CD4-positive, alpha-beta T cell (primary cell): Measurements from ENCODE around the gene MTMR2. TPM values are rescaled to one million over a fixed set of nuclear protein-coding genes. Genes with fewer than 3 reads are reported as not detected.

Source experiments
- ATAC-seq: fragments of 200-7000 bp; cut with Tn5 transposase; one replicate; pipeline ENCODE4 v1.10.0; 2022; ENCODE audit warnings: mild to moderate bottlenecking; ENCODE audit not compliant: poor library complexity
- CTCF ChIA-PET: fragments of 350-600 bp; sonication (Branson Sonifier 250); formaldehyde crosslinking; loops from one replicate; lab custom pipeline; 2021; ENCODE audit warnings: antibody characterized with exemption, inconsistent platforms; lab: Charles Lee
- POLR2A ChIA-PET: fragments of 350-600 bp; sonication (Branson Sonifier 250); formaldehyde crosslinking; loops from one replicate; lab custom pipeline; 2021; ENCODE audit warnings: antibody characterized with exemption, inconsistent platforms; lab: Charles Lee
- DNase-seq, 14 experiments: peaks; one replicate each; pipeline ENCODE4 v3.0.0-alpha.2; 2013 to 2020; ENCODE audit warnings: mixed read lengths in 2 of 14
- H3K27ac ChIP-seq, 2 donors: one replicate each; pipeline versions ENCODE4 v1.5.1 to v1.7.0; 2013; ENCODE audit warnings: low read length in 2 of 2, low read depth in 1 of 2, mild to moderate bottlenecking in 1 of 2
- H3K27me3 ChIP-seq, 2 experiments: 1 replicate in 1 of 2; 2 replicates in 1 of 2; pipeline versions ENCODE4 v1.6.1 to v1.7.0; 2013; ENCODE audit warnings: low read length in 2 of 2, control low read depth in 1 of 2, mild to moderate bottlenecking in 1 of 2, moderate library complexity in 1 of 2; ENCODE audit not compliant: insufficient read depth in 2 of 2, control insufficient read depth in 1 of 2
- H3K36me3 ChIP-seq: one replicate; pipeline ENCODE4 v1.6.1; 2013; ENCODE audit warnings: low read length, control low read depth; ENCODE audit not compliant: insufficient read depth
- H3K4me1 ChIP-seq: one replicate; pipeline ENCODE4 v1.6.1; 2013; ENCODE audit warnings: low read length, control low read depth; ENCODE audit not compliant: insufficient read depth
- H3K4me3 ChIP-seq: one replicate; pipeline ENCODE4 v1.5.1; 2013; ENCODE audit warnings: mild to moderate bottlenecking, low read length, moderate library complexity
- H3K9me3 ChIP-seq, 2 experiments: 1 replicate in 1 of 2; 2 replicates in 1 of 2; pipeline versions ENCODE4 v1.6.1 to v1.7.0; 2013; ENCODE audit warnings: low read length in 2 of 2, mild to moderate bottlenecking in 2 of 2, control low read depth in 1 of 2, moderate library complexity in 1 of 2; ENCODE audit not compliant: control insufficient read depth in 1 of 2, insufficient read depth in 1 of 2
- H3K27ac Mint-ChIP-seq: one replicate; pipeline ENCODE4 v1.8.0; 2020; ENCODE audit warnings: mixed read lengths
- H3K27me3 Mint-ChIP-seq: one replicate; pipeline ENCODE4 v1.8.0; 2021; ENCODE audit warnings: mixed read lengths
- H3K36me3 Mint-ChIP-seq: one replicate; pipeline ENCODE4 v1.8.0; 2021; ENCODE audit warnings: low read depth, mixed read lengths
- H3K4me1 Mint-ChIP-seq: one replicate; pipeline ENCODE4 v1.8.0; 2021; ENCODE audit warnings: low read depth, mixed read lengths
- H3K4me3 Mint-ChIP-seq: one replicate; pipeline ENCODE4 v1.8.0; 2020; ENCODE audit warnings: mild to moderate bottlenecking, mixed read lengths
- H3K9me3 Mint-ChIP-seq: one replicate; pipeline ENCODE4 v1.8.0; 2020; ENCODE audit warnings: mixed read lengths
- CTCF ChIP-seq: fragments of 200-600 bp; IDR thresholded peaks from one replicate; pipeline ENCODE4 v1.8.0; 2022; ENCODE audit warnings: antibody characterized with exemption, mild to moderate bottlenecking
- intact Hi-C, 2 experiments: fragments of 100-400 bp; cut with DNase I in 1 of 2; cut with micrococcal nuclease in 1 of 2; formaldehyde crosslinking; loops; one replicate each; pipeline versions ENCODE4 v1.15.1 to v1.9.0; 2023 to 2025; cut with DNase I, micrococcal nuclease
- total RNA-seq, 174 experiments: library from RNA in 2 of 174; stranded (reverse) in 2 of 174; gene quantifications; one replicate each; pipeline ENCODE4 v1.2.3 and lab custom pipeline; 2021 to 2026

The MTMR2 gene
- total RNA-seq, 2 experiments from 2014 or later, result 6.6 to 6.9 TPM

- DNase-seq, result no peak
- Mint-ChIP-seq H3K4me1 (peaks cover 28% of the 10 kb centered on the region), H3K27ac (no peak overlapping the region), H3K36me3 (peaks cover 12% of the 10 kb centered on the region), H3K9me3 (no peaks in the 10 kb centered on the region), H3K4me3 (no peak overlapping the region), H3K27me3 (no peaks in the 10 kb centered on the region)
- peaks cover 9% of the 10 kb centered on the region for H3K4me1 ChIP-seq
- intact Hi-C loops, result no loop called here
- CTCF ChIA-PET, result no interaction called here
- no peaks in the 10 kb centered on the region for H3K36me3 ChIP-seq
- POLR2A ChIA-PET, result no interaction called here
- no peaks in the 10 kb centered on the region for H3K27me3 ChIP-seq
- no peaks in the 10 kb centered on the region for H3K9me3 ChIP-seq
- ATAC-seq, result no peak
- TF ChIP-seq CTCF, result no peak
- no peak overlapping the region for H3K4me3 ChIP-seq
- H3K27ac ChIP-seq, result no peak overlapping the region
These were observed 4.4 kb downstream of the MTMR2 start for GRCh38 chr11:95919514-95919913.

- no peak for DNase-seq
- peaks cover 6% of the 10 kb centered on the region for H3K36me3 Mint-ChIP-seq
- H3K9me3 Mint-ChIP-seq, result no peaks in the 10 kb centered on the region
- POLR2A ChIA-PET, result no interaction called here
- H3K4me1 Mint-ChIP-seq, result peaks cover 21% of the 10 kb centered on the region
- no peaks in the 10 kb centered on the region for H3K36me3 ChIP-seq
- no peak overlapping the region for H3K4me3 ChIP-seq
- H3K27ac ChIP-seq, result no peak overlapping the region
- no peaks in the 10 kb centered on the region for H3K9me3 ChIP-seq
- peaks cover 5% of the 10 kb centered on the region for H3K4me1 ChIP-seq
- ATAC-seq, result no peak
- no peaks in the 10 kb centered on the region for H3K27me3 Mint-ChIP-seq
- H3K27ac Mint-ChIP-seq, result no peak overlapping the region
- H3K4me3 Mint-ChIP-seq, result no peak overlapping the region
- no peak for TF ChIP-seq CTCF
- intact Hi-C loops, result no loop called here
- CTCF ChIA-PET, result no interaction called here
- no peaks in the 10 kb centered on the region for H3K27me3 ChIP-seq
These were observed 5.2 kb downstream of the MTMR2 start for GRCh38 chr11:95918720-95919119.

GRCh38 chr11:95918056-95918455 is 5.9 kb downstream of the MTMR2 start:
- intact Hi-C loops, result no loop called here
- Mint-ChIP-seq H3K9me3 (no peaks in the 10 kb centered on the region), H3K4me1 (peaks cover 21% of the 10 kb centered on the region), H3K27me3 (no peaks in the 10 kb centered on the region), H3K27ac (no peak overlapping the region), H3K4me3 (no peak overlapping the region), H3K36me3 (peaks cover 1% of the 10 kb centered on the region)
- CTCF ChIA-PET, result no interaction called here
- Histone ChIP-seq H3K9me3 (no peaks in the 10 kb centered on the region), H3K27ac (no peak overlapping the region), H3K36me3 (no peaks in the 10 kb centered on the region), H3K4me3 (no peak overlapping the region), H3K27me3 (no peaks in the 10 kb centered on the region), H3K4me1 (no peaks in the 10 kb centered on the region)
- no peak for ATAC-seq
- DNase-seq, result no peak
- no peak for TF ChIP-seq CTCF
- POLR2A ChIA-PET, result no interaction called here
